HG03025 (cell line): Measurements from ENCODE around the gene ERP44.

ENCODE experiments used
- ATAC-seq: cut with Tn5 transposase; IDR thresholded peaks from one replicate; pipeline ENCODE4 v1.9.1; 2021; ENCODE audit warnings: mild to moderate bottlenecking, moderate library complexity; ENCODE audit not compliant: unreplicated experiment, low FRiP score

Gene ERP44

GRCh38 chr9:99962680-99963261 is 136.0 kb downstream of the ERP44 start:
- no peak for ATAC-seq

- ATAC-seq = no peak
Measured at GRCh38 chr9:99955606-99956005, 143.2 kb downstream of the ERP44 start.

GRCh38 chr9:99954819-99955218 is 144.0 kb downstream of the ERP44 start:
- ATAC-seq = no peak

- no peak for ATAC-seq
Measured at GRCh38 chr9:99953861-99954507, 144.8 kb downstream of the ERP44 start.

- ATAC-seq = no peak
Measured at GRCh38 chr9:99948896-99949295, 149.9 kb downstream of the ERP44 start.

GRCh38 chr9:99948482-99948881 is 150.3 kb downstream of the ERP44 start:
- ATAC-seq = no peak

GRCh38 chr9:99947395-99947794 is 151.4 kb downstream of the ERP44 start:
- ATAC-seq = no peak

- no peak for ATAC-seq
Measured at GRCh38 chr9:99936947-99937587, 161.7 kb downstream of the ERP44 start.

GRCh38 chr9:99931155-99931840 is 167.5 kb downstream of the ERP44 start:
- ATAC-seq = no peak

GRCh38 chr9:99929652-99930051 is 169.1 kb downstream of the ERP44 start:
- ATAC-seq = no peak
